ENCODE results near the gene CGB1.
"Not testable (repeated sequence)": the region's sequence is repeated elsewhere in the genome, so short reads cannot be mapped to it uniquely, and the experiment has no call there.

CGB1 gene

DNA sequence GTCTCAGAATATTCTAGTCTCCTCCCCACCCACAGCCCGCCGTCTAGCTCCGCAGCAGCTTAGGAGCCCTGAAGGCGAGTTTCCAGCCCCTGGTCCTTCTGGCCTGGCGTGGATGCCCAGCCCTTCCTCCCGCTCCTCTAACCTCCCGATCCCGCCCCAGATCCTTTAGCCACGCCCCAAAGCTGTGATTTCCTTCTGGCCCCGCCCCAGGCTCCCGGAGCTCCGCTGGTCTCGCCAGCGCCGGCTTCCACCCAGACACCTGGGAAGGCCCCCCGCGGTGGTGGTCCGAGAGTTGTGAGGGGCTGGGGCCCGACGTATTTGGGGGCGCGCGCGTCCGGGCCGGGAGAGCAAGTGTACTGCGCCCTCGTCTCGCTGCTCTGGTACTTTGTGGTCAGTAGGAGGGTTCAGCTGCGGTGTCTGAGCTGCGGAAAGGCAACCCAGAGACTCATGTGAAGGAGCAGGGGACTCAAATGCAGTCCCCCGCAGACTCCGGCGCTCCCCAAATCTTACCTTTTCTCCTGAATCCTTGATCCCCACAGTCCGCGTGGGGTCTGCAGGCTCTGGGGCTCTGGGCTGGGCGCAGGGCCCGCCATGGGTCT, 21.0 kb upstream of the CGB1 start, which contains the start of gene CGB7:
TSS of gene CGB7 (minus strand) at position 114 of the 599 bp plus-strand sequence. CDS start 2,374 bp downstream, outside the sequence.
- DNase-seq (ENCODE audit: low read depth), result peak; percentile 18

DNA sequence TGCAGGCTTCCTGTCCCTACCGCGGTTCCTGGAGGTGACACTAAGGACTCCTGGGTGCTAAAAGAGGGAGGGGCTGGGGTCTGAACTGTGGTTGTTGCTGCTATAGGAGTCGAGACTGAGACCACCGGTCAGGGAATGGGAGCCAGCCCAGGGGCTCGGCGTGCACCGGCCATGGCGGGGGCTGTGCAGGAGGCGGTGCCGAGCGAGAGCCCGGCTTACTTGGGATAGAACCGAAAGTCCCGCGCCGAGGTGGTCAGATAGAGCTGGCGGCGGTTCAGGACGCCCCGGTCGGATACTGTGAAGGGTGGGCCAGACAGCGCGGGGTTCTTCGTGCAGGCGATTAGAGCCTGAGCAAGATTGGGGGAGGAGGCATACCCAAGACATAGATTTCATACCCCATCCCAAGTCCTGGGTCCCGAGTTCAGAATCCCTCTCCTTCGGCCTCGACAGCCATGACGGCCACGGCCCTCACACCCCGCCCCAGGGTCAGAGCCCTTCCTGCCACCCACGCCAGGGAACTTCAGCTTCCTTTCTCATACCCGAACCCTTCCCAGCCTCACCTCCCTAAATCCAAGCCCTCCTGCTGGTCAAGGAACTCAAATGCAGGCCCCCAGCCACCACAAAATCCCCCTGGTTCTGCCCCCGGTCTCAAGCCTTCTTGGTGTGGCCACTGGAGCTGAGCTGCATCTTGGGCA, 20.4 kb upstream of the CGB1 start:
- DNase-seq (ENCODE audit: low read depth), result not testable (repeated sequence)

DNA sequence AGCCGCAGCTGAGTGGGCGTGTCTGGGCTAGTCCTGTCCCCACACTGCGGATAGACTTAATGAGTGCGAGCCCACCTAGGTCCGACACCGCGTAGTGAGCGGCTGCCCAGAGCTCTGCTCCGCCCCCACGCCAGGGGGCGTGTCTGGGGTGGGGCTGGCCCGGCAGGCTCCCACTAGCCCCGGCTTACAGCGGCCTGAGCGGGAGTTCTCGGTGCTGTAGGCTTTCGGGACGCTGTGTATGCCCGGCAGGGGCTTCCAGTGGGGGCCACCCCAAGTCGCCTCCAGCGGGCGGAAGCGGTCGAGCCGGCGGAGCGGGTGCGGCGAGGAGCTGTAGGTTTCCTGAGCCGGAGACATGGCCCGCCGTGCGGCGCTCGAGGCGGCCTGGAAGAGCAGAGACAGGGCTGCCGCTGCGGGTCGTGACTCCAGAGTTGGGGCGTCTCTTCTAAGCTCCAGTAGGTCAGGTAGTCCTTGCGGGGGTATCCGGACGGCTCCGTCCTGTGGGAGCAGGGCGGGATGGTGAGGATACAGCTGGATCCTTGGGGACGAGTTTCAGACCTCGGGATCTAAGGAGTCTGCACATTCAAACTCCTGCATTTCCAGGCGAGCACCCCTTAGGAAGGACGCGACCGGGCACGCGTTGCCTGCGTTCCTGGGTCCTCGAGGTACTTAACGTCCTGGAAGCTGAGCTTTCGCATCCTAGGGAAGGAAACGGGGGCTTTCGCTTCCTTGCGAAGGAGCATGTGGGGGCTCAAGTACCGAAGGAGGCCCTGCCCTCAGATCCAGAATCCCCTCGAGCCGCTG, 19.6 kb upstream of the CGB1 start:
- peak; percentile 32 for DNase-seq (ENCODE audit: low read depth)

DNA sequence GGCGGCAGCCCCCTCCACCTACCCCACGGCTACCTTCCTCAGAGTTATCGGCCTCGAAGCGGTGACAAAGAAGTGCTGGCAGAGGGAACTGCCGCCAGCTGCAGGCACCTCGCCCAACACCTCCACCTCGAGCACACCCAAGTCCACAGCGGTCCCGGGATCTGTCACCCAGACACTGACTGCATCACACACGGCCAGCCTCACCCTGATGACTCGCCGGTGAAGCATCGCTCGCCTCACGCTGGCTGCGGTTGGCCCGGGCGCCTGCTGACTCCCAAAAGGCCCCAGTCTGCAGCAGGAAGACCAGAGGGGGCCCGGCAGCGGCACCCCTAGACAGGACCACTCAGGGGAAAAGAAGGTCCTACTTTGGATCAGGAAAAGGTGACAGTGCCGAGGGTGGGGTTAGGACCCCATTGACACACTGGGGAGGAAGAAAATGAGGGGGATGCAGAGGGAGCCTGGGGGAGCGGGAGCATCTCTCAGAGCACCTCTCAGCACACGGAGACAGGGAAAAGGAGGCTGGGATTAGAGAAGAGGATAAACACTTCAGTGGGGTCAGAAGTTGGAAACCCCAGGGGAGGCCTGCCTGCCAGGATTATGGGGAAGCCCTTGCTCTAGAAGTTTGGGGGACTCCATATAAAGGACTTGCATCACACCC, 13.8 kb upstream of the CGB1 start:
- not testable (repeated sequence) for DNase-seq (ENCODE audit: low read depth)

DNA sequence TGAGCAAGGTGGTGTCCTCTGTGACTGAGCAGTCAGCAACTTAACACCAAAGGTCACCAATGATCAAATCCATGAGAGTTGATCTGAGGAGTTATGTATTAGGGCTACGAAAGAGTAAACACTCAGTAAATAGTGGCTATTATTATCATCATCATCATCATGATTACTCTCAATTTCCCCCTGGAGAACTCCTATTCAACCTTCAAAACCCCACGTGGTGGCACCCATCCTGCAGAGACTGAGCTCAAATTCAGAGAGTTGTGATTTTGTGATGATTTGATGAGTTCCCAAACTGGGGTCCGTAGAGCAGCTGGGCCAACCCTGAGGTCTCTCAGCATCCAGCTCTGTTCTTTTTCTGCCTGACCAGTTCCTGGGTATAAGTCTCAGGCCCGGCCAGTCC, 13.1 kb upstream of the CGB1 start:
- not testable (repeated sequence) for DNase-seq (ENCODE audit: low read depth)

DNA sequence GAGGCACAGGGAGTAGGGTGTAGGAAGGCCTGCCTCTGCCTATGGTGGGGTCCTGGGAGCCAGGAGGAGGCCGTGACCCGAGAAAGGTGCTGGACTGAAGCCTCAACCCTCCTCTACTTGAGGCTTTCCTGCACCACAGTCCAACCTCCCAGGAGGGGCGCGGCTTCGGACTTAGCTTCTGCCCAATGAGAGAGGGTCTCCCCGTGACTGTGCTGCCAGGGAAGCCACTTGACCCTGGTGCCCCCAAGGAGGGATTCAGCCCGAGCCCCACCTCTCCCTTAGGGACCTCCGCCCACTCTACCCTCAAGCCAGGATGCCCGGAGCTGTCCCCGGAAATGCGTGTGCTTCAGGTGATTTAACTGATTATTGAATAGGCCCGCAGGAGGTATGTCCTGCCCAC, 12.3 kb upstream of the CGB1 start, which contains the start of gene CGB8:
TSS of gene CGB8 (minus strand) at position 101 of the 400 bp plus-strand sequence. CDS start 372 bp downstream, outside the sequence.
- DNase-seq (ENCODE audit: low read depth), result not testable (repeated sequence)

DNA sequence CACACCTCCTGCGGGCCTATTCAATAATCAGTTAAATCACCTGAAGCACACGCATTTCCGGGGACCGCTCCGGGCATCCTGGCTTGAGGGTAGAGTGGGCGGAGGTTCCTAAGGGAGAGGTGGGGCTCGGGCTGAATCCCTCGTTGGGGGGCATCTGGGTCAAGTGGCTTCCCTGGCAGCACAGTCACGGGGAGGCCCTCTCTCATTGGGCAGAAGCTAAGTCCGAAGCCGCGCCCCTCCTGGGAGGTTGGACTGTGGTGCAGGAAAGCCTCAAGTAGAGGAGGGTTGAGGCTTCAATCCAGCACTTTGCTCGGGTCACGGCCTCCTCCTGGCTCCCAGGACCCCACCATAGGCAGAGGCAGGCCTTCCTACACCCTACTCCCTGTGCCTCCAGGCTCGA, 6.9 kb upstream of the CGB1 start, which contains the start of gene CGB5:
TSS of gene CGB5 (plus strand) at position 301 of the 400 bp plus-strand sequence. CDS start 362 bp downstream, outside the sequence.
- not testable (repeated sequence) for DNase-seq (ENCODE audit: low read depth)

DNA sequence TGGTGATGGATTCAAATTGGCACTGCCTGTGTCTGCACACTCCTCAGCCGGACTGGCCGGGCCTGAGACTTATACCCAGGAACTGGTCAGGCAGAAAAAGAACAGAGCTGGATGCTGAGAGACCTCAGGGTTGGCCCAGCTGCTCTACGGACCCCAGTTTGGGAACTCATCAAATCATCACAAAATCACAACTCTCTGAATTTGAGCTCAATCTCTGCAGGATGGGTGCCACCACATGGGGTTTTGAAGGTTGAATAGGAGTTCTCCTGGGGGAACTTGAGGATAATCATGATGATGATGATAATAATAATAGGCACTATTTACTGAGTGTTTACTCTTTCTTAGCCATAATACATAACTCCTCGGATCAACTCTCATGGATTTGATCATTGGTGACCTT, 6.0 kb upstream of the CGB1 start:
- not testable (repeated sequence) for DNase-seq (ENCODE audit: low read depth)

DNA sequence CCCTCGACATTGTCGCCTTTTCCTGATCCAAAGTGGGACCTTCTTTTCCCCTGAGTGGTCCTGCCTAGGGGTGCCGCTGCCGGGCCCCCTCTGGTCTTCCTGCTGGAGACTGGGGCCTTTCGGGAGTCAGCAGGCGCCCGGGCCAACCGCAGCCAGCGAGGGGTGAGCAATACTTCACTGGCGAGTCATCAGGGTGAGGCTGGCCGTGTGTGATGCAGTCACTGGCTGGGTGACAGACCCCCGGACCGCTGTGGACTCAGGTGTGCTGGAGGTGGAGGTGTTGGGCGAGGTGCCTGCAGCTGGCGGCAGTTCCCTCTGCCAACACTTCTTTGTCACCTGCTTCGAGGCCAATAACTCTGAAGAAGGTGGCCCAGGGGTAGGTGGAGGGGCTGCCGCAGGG, 5.5 kb upstream of the CGB1 start:
- DNase-seq (ENCODE audit: low read depth), result no peak

DNA sequence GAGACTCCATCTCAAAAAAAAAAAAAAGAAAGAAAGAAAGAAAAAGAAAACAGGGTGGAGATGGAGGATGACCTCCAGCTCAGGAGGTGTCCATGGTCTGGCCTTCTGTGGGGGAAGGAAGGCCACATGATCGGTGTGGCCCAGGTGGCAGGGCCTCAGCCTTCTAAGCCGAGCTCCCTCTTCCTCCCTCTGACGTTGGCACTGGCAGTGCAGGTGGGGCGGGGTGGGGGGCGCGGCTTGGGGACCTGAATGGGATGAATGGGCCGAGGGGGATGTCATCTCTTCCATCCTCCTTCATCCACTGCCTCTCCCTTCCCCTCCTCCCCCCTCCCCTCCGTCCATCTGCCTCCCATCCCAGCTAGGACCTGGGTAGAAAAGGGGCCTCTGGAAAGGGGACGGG, 3.0 kb upstream of the CGB1 start:
- not testable (repeated sequence) for DNase-seq (ENCODE audit: low read depth)

DNA sequence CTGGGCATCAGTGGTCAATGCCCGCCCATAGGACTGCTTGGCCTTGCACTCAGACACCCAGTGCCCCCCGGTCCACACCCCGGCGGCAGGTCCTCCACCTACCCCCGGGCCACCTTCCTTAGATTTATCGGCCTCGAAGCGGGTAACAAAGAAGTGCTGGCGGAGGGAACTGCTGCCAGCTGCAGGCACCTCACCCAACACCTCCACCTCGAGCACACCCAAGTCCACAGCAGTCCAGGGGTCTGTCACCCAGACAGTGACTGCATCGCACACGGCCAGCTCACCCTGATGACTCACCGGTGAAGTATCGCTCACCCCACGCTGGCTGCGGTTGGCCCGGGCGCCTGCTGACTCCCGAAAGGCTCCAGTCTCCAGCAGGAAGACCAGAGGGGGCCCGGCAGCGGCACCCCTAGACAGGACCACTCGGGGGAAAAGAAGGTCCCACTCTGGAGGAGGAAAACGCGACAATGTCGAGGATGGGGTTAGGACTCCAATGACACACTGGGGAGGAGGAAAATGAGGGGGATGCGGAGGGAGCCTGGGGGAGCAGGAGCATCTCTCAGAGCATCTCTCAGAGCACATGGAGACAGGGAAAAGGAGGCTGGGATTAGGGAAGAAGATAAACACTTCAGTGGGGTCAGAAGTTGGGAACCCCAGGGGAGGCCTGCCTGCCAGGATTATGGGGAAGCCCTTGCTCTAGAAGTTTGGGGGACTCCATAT, 2.0 kb upstream of the CGB1 start:
- not testable (repeated sequence) for DNase-seq (ENCODE audit: low read depth)

DNA sequence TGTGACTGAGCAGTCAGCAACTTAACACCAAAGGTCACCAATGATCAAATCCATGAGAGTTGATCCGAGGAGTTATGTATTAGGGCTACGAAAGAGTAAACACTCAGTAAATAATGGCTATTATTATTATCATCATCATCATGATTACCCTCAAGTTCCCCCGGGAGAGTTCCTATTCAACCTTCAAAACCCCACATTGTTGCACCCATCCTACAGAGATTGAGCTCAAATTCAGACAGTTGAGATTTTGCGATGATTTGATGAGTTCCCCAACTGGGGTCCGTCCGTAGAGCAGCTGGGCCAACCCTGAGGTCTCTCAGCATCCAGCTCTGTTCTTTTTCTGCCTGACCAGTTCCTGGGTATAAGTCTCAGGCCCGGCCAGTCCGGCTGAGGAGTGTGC, 1.4 kb upstream of the CGB1 start:
- not testable (repeated sequence) for DNase-seq (ENCODE audit: low read depth)

DNA sequence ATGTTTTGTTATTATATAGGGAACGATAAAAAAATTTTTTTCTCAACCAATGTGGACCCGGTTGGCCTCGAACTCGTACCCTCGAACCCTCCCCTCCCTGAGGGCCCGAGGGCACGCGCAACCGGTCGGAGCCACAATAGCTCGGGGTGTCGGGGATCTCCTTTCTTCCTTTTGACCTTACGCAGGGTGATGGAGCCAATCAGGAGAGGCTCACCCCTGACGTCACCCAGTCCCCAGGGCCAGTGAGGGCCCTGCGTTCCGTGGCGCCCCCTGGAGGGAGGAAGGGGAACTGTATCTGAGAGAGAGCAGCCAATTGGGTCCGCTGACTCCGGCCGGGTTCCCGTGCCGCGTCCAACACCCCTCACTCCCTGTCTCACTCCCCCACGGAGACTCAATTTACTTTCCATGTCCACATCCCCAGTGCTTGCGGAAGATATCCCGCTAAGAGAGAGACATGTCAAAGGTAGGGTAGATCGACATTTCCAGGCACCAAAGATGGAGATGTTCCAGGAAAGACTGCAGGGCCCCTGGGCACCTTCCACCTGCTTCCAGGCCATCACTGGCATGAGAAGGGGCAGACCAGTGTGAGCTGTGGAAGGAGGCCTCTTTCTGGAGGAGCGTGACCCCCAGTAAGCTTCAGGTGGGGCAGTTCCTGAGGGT, 4.9 kb downstream of the CGB1 start, which contains the start of gene CGB2:
TSS of gene CGB2 (plus strand) at position 249 of the 660 bp plus-strand sequence. CDS start at position 455, 206 bp downstream.
- DNase-seq (ENCODE audit: low read depth), result not testable (repeated sequence)

DNA sequence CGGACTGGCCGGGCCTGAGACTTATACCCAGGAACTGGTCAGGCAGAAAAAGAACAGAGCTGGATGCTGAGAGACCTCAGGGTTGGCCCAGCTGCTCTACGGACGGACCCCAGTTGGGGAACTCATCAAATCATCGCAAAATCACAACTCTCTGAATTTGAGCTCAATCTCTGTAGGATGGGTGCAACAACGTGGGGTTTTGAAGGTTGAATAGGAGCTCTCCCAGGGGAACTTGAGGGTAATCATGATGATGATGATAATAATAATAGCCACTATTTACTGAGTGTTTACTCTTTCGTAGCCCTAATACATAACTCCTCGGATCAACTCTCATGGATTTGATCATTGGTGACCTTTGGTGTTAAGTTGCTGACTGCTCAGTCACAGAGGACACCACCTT, 6.4 kb downstream of the CGB1 start:
- not testable (repeated sequence) for DNase-seq (ENCODE audit: low read depth)

DNA sequence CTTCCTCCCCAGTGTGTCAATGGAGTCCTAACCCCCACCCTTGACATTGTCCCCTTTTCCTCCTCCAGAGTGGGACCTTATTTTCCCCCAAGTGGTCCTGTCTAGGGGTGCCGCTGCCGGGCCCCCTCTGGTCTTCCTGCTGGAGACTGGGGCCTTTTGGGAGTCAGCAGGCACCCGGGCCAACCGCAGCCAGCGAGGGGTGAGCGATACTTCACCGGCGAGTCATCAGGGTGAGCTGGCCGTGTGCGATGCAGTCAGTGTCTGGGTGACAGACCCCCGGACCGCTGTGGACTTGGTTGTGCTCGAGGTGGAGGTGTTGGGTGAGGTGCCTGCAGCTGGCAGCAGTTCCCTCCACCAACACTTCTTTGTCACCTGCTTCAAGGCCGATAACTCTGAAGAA, 6.9 kb downstream of the CGB1 start:
- not testable (repeated sequence) for DNase-seq (ENCODE audit: low read depth)

DNA sequence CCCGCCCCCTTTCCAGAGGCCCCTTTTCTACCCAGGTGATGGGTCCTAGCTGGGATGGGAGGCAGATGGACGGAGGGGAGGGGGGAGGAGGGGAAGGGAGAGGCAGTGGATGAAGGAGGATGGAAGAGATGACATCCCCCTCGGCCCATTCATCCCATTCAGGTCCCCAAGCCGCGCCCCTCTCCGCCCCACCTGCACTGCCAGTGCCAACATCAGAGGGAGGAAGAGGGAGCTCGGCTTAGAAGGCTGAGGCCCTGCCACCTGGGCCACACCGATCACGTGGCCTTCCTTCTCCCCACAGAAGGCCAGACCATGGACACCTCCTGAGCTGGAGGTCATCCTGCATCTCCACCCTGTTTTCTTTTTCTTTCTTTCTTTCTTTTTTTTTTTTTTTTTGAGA, 8.0 kb downstream of the CGB1 start:
- not testable (repeated sequence) for DNase-seq (ENCODE audit: low read depth)

DNA sequence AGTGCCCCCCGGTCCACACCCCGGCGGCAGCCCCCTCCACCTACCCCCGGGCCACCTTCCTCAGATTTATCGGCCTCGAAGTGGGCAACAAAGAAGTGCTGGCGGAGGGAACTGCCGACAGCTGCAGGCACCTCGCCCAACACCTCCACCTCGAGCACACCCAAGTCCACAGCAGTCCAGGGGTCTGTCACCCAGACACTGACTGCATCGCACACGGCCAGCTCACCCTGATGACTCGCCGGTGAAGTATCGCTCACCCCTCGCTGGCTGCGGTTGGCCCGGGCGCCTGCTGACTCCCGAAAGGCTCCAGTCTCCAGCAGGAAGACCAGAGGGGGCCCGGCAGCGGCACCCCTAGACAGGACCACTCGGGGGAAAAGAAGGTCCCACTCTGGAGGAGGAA, 11.1 kb downstream of the CGB1 start:
- not testable (repeated sequence) for DNase-seq (ENCODE audit: low read depth)

DNA sequence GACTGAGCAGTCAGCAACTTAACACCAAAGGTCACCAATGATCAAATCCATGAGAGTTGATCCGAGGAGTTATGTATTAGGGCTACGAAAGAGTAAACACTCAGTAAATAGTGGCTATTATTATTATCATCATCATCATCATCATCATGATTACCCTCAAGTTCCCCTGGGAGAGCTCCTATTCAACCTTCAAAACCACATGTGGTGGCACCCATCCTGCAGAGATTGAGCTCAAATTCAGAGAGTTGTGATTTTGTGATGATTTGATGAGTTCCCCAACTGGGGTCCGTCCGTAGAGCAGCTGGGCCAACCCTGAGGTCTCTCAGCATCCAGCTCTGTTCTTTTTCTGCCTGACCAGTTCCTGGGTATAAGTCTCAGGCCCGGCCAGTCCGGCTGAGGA, 11.6 kb downstream of the CGB1 start:
- DNase-seq (ENCODE audit: low read depth), result not testable (repeated sequence)

DNA sequence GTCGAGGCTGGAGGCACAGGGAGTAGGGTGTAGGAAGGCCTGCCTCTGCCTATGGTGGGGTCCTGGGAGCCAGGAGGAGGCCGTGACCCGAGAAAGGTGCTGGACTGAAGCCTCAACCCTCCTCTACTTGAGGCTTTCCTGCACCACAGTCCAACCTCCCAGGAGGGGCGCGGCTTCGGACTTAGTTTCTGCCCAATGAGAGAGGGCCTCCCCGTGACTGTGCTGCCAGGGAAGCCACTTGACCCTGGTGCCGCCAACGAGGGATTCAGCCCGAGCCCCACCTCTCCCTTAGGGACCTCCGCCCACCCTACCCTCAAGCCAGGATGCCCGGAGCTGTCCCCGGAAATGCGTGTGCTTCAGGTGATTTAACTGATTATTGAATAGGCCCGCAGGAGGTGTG, 12.5 kb downstream of the CGB1 start, which contains the start of gene CGB3:
TSS of gene CGB3 (minus strand) at position 101 of the 400 bp plus-strand sequence. CDS start 362 bp downstream, outside the sequence.
- not testable (repeated sequence) for DNase-seq (ENCODE audit: low read depth)

DNA sequence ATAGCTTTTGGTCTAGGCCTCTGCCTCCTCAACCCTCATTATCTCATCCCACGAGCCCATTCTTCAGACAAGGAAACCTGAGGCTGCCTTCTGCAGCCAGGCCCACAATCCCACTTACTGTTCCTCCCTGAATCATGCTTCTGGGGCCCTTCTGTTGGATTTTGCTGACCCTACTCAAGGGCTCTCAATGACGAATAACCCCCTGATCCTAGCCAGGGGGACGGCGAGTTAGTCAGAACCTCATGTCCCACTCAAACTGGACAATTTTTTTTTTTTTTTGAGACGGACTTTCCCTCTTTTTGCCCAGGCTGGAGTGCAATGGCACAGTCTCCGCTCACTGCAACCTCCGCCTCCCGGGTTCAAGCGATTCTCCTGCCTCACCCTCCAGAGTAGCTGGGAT, 14.6 kb downstream of the CGB1 start:
- no peak for DNase-seq (ENCODE audit: low read depth)
